Fibroblast of skin of back (primary cell): ENCODE results near the gene STAC. TPM values are rescaled to one million over a fixed set of nuclear protein-coding genes. Genes with fewer than 3 reads are reported as not detected.

Source experiments
- DNase-seq: peaks from one replicate; pipeline ENCODE4 v3.0.0-alpha.2; 2013
- polyA plus RNA-seq, 2 experiments: library from polyadenylated mRNA; unstranded; fragments of 120-200 nt; gene quantifications; one replicate each; pipeline ENCODE4 v1.2.1, GENCODE V29; 2013; ENCODE audit not compliant: insufficient read length in 2 of 2

The STAC gene, protein sequence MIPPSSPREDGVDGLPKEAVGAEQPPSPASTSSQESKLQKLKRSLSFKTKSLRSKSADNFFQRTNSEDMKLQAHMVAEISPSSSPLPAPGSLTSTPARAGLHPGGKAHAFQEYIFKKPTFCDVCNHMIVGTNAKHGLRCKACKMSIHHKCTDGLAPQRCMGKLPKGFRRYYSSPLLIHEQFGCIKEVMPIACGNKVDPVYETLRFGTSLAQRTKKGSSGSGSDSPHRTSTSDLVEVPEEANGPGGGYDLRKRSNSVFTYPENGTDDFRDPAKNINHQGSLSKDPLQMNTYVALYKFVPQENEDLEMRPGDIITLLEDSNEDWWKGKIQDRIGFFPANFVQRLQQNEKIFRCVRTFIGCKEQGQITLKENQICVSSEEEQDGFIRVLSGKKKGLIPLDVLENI
- 6.5 TPM for polyA plus RNA-seq (2013, experiment 1 of 2; ENCODE audit: insufficient read length)
- polyA plus RNA-seq (2013, experiment 2 of 2; ENCODE audit: insufficient read length): 4.3 TPM

DNA sequence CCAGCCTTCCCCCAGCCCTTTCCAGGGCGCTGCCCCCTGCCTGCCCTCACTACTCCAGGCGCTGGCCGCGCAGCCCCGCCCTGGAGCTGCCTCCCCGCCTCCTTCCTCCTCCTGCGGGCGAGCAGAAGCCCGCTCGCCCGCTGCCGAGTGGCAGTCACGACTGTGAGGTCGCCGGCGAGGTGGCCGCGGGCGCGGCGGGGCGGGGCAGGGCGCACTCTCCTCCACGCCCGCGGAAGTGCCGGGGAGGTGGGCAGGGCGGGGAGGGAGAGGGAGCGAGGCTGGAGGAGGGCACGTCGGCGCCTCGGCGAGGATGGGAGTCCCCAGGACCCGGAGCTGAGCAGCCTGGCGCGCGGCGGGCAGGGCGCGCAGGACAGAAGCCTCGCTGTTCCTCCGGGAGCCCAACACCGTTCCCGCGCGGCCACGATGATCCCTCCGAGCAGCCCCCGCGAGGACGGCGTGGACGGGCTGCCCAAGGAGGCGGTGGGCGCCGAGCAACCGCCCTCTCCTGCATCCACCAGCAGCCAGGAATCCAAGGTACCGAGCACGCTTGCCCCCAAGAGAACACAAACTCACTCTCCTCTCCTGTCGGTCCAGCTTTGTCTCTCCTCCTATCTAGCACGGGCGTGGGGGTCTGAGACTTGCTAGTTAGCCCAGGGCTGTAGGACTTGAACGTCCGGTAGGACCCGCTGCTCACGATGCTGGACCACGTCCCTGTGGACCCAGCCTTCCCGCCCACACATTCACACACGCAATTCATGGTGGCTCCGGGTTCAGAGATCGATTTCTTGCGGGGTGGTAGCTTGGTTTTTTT is at the start of gene STAC:
Gene STAC (plus strand): TSS at position 284 of the 811 bp plus-strand sequence. CDS start 140 bp downstream, at position 424.
- DNase-seq: peak; percentile 54

DNA sequence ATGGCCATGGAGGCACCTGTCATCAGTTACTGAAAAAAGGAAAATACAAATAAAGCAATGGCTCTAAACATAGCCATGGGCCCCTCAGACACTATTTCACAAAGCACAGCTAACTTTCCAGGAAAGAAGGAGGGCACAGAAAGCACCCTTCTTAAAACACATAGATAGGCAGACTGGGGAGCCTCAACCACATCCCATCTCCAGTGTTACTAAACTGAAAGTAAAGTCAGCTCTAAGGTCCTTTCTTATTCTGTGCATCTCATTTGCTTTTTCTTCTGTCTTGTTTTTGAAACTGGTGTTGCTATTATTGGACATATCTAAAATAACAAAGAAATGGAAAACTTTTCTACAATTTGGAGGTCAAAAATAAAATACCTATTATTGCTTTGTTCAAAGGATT is 48.2 kb upstream of the STAC start:
- no peak for DNase-seq

DNA sequence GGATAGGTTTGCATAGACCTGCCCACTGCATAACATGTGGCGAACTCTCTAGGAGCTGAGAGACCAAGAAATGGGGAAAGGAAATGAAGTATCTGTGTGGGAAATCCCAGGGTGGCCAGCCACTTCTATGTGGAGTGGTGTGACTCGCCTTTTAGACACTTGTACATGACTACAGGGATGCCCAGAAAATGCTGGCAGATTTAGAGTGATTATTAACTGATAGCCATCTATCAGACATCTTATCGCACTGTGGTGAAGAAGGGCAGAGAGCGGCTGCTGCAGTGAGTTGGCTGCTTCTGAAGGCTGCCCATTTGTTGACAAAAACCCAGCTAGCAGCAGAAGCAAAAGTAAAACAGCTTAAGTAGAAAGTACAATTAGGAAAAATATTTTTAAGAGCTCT is 18.1 kb upstream of the STAC start:
- DNase-seq: peak; percentile 68

DNA sequence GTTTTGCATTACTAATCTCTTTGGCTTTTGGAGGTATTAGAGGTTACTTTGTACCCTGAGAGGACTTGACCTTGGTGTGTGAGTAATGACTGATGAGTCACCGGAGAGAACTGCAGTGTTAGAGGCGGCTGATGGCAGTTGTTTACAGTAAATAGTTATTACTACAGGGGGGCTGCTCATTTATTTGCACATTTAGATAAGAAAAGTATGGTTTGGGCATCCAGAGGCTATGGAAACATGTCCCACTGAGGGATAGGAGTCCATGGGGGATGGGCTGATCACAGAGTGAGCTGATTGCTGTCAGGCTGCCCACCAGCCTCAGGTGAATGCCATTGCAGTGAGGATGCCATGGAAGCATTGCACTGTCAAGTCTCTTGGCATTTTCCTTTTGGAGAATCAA is 17.3 kb upstream of the STAC start:
- peak; percentile 75 for DNase-seq

DNA sequence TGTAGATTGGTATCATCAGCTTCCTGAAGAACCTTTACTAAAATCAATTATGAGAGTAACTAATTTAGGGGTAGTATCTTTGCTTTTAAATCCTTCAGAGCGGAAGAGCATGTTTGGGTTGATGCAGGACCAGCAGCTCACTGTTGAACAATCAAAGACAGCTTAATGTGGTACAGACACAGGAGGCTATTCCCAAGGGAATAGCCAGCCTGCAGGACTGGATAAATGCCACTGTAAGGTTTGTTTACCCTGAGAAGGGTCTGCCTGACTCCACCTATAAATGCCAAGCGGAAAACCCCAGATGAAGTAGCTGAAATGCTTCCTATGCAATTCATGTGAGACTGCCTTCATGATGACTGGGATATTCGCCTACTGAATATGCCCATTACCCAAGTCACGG is 16.0 kb upstream of the STAC start:
- no peak for DNase-seq

DNA sequence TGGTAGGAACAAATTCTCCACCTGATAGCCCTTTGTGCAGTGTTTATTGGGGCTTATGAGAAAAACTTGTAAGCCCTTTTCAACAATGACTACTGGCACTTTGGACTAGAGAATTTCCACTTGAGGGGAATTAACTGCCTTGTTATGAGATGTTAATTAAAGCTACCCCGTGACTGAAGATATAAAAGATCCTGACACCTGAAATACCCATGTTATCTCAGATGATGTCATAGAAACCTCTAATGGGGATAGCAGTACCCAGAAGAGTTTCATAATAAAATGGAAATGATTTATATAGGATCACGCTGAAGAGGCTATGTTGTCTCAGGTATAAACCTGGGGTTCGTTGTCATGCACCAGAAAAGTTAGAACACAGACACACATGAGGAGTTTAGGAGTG is 14.5 kb upstream of the STAC start:
- DNase-seq: no peak

DNA sequence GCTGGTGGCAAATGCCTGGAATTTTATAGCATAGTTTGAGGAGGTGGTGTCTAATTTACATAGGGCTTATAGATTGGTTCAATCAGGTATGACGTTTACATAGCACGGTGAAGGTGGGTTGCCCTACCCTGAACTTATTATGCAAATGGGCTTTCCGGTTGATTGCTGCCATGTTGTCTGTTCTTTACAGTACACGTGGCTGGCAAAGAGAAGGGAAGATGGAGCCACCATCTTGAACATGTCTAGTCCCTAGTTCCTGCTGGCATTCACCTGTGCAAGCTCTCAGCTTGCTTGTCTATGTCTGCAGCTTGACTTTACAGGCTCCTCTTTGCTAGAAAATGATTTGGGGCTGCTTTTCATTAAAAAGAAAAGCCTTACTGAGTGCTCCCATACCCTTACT is 14.0 kb upstream of the STAC start:
- DNase-seq: no peak

DNA sequence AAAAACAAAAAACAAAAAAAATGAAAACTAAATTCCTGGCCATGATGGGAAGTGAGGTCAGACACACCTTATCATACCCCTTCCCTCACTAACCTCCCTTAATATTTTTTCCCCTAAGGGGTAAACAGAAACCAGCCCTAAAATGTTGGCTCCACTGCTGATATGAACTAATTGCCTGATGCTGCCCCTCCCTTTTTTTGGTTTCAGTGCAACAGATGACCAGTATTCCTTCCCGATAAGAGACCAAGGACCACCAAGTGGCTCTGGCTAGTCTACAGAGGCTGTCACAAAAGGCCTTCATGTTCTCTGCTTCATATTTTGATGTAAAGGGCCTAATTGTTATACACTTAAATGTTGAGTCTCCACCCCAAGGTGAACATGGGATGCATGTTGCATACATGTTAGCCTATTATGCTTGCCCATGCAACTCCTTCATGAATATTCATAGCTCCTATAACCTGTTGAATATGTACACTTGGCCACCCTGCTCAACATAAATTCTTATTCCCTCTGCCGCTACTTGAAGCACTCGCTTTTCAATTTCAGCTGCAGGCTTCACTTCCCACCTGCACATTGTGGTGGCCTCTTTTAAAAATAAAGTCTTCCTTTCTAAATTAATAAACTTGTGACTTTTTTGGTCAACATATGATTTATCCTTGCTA is 12.3 kb upstream of the STAC start:
- no peak for DNase-seq

DNA sequence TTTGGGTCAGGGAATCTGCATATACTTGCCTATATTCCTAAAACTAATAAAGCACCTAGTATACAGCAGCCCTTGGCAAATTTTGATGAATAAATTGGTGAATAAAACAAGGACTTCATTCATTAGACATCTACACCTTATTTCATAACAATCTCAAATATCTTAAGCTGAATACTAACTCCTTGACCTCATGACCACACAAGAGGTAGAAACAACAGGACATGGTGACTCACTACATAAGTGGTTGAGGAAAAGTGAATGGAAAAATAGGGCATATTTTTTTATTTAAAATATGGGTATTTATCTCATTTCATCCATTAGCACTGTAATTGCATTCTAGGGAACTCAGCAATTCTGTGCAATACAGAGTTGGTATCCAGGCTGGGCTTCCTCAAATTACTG is 7.8 kb upstream of the STAC start:
- peak; percentile 80 for DNase-seq

DNA sequence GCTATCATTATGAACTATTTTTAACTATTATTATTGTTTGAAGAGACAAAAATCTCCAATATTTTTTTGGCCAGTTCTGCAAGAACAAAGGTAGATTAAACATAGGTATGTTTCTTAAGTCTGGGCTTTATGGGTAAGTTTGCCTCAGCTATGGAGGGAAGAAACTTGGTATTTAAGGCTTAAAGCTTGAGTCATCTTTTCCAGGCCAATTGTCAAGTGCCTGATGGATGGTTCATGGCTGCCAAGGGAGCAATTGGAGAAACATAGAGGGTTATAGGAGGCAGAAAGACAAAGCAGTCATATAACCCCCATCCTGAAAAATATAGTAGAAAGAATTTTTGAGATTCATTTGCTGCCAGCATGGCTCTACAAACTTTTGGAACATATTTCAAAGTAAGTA is 7.2 kb upstream of the STAC start:
- peak; percentile 87 for DNase-seq

DNA sequence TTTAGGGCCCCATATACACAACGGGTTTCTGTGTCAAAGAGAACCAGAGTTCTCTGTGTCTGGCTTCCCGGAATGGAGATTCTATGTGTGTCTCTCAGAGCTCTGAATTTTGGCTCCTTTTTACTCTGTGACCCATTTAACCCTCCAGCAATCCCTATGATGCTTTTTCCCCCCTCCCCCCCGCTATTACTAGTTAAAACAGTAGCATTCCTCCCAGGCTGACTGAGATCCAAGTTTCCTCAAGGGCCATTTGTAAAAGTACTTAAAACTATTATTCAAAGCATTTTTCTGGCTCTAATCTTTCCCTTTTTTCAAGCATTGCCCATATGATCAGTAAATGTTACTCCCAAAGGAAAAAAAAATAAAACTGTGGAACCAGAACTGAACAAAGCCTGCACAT is 6.6 kb upstream of the STAC start:
- peak; percentile 26 for DNase-seq

DNA sequence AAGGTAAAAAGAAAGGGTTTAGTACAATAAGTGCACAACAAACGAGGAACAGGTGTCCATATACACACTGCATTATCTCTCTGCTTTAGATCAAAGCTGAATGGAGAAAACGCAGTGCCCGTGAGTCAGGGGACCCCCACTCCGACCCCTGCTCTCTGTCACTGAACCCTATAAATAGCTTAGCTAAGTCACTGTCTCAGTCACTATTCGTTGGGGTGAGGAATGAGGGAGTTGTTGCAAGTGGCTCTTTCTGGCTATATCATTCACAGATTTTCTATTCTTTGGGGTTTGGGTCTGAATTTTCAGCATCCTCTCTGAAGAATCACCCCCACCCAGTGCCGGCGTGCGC is 458 bp upstream of the STAC start:
- no peak for DNase-seq

DNA sequence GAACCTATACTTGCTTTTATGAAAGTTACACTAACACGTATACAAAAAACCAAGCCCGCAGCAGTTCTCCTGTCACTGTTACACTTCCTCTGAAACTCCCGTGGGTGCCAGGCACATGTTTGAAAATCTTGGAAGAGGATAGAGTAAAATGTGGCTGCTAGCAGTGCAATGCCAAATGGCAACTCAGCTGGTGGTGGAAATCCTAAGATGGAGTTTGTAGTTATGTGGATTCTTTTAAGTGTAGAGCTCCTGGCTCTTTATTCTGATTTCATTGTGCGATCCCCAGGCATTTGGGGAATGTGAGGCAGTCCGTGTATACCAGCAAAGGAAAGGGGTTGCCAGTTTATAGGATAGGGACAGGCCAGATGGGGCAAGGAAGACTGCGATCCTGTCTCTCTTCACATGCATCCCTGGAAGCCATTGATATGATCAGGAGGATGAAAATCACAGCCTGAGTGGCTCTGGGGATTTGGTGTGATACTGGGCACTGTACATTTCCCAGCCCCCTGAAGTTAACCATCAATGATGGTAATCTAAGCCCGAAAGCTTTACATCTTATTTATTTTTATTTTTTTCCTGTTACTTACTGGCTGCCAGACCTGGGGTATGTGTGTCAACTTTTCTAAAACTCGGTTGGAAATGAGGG is 1.1 kb downstream of the STAC start:
- no peak for DNase-seq

DNA sequence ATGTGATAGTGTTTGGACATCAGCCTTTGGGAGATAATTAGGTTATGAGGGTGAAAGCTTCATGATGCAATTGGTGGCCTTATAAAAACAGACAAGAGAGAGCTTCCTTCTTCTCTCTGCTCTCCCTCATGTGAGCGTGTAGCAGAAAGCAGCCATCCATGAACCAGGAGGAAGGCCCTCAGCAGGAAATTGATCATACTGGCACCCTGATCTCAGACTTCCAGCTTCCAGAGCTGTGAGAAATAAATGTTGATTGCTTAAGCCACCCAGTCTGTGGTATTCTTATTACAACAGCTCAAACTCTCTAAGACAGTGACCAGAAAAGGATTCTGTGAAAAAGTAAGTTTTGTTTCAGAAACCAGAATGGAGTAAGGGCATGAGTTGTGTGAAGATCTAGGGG is 13.3 kb downstream of the STAC start:
- DNase-seq: no peak

DNA sequence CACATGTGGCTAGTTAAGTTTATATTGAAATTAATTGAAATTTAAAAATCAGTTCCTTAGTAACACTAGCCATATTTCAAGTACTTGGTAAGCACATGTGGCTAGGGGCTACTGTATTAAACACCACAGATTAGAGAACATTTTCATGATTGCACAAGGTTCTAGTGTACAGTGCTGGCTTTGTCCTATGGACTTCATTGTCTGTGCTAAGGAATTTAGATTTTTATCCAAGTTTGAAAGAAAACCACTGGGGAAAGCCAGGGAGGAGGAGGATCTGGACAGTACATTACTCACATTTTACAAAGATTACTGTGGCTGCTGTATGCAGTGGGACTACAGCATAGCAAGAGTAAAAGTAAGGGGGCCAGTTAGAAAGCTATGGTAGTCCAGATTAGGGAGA is 13.9 kb downstream of the STAC start:
- DNase-seq: no peak

DNA sequence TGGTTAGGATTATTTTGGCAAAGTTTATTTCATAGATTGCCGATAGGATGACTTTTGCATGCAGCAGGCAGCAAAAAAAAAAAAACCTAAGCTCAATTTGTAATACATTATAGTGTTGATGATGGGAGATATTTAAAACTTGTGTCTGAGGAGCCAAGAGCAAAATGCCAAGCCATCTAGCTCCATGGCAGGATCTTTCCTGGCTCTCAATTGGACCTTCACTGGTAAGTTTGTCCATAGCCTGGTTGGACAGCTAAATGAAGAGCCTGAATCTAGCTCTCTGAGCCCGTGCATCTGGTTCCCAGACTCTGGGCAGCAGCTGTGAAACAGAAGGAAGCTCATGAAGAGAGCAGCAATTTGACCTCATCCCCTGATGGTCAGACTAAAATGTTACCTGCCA is 17.5 kb downstream of the STAC start:
- no peak for DNase-seq

DNA sequence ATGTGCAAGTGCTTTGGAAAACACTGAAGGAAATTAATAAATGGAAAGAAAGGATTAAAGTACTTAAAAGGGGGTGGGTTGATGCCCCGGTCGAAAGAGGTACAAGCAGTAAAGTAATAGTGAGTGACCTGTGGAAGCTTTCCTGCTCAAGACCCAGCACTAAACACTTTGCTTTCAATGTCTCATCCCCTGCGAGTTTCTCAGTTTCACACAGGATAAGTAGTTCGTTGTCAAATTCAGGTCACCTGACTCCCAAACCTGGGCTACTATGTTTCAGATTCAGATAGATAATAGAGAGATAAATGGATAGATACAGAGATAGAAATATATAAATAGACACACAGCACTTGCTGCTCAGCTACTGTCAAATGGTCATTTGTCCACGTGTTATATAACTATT is 19.6 kb downstream of the STAC start:
- DNase-seq: no peak

DNA sequence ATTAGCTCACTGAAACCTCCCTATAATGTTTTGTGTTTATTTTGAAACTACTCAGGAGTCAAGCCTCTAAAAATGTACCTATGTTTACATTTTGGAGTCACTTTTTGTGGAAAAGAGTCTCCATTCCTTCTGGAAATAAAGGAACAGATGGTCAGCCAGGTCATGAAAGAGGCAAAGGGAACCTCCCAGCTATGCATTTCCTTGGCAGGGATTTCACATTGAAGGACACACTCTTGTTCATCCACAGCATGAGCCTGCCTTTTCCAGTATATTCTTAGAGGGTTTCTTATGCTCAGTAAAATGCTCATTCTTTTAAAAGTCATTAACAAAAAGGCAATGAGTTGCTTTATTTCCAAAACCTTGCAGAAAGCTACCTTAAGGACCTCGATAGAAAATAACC is 20.8 kb downstream of the STAC start:
- no peak for DNase-seq

DNA sequence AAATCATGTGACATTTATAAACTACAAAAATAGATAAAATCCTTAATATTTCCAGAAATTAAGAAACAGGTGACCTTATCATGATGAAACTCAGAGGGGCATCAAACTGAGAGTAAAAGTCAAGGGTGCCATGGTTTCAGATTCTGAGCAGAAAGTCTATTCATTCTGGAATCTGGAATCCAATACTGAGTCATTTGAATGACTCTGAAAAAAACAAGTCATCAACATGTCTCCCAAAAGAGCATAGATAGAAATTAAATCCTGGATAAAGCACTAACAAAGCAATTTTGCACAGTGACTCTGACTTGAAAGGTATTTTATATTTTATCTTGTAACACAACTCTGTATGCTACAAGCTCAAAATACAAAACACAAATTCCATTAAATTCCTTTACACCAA is 23.4 kb downstream of the STAC start:
- no peak for DNase-seq

DNA sequence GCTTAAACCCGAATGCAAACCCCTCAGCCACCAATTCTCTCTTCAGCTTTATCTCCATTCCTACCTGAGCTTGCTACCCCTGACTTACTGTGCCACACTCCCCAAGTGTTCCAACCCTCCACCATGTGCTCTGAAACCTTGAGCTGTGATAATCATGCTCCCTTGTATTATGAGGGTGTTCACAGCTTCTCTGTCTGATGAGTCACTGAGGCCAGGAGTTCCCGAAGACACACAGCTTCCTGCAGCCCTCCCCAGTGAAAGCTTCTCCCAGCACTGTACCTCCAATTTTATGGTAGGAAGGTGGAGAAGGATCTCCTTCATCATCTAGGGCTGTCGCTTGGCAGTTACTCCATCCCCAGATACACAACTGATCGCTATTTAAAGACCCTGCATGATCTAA is 24.9 kb downstream of the STAC start:
- no peak for DNase-seq

DNA sequence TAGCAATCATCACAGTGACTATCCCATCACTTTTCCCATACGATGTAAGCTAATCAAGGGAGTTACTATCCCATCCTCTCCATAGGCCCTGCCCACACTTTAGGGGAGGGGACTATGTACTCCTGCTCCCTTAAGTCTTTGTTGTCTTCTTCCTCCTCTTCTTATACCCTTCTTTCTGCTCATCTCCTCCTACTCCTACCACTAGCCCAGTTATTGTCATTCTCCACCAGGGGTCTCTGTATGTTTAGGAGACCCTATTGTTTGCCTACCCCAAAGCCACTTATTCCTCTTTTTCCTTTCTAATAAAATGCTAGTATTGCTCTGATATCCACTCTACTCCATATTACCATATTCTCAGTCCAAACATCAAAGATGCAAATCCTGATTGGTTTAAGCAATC is 27.8 kb downstream of the STAC start:
- DNase-seq: no peak

DNA sequence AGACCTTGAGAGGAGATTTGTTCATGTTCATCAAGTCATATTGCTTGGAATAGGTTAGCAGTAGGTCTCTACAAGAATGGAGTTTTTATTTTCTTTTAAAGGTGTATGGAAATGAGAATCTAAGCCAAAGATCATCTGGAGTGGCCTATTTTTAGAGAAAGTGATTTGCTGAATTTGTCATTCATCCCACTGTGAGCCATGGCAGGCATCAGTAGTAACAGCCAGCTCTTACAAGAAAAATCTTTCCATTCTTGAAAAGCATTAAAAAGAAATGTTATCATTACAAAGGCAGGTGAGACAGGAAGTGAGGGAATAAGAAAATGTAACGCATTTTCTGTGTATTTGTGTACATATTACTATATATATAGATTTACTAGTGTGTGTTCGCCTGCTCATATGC is 29.6 kb downstream of the STAC start:
- no peak for DNase-seq

DNA sequence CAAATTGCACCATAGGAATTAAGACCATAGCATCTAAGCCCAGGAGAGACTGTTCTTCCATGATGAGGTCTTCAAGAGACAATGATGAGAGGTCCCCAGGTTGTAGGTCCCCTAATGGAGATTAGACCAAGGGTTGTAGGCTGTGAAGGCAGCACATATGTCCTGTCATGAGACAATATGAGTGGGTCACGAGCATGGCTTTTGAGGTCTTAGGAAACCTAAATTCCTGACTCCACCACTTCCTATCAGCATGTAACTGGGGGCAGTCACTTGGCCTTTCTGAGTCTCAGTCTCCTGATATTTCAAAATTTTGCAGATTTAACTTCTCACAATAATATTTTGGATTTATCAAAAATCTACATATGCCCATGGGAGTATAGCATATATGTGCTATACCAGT is 31.3 kb downstream of the STAC start:
- no peak for DNase-seq
